ENCODE data around the gene ASCC3. TPM values are rescaled to one million over a fixed set of nuclear protein-coding genes. Genes with fewer than 3 reads are reported as not detected.

Gene ASCC3, protein sequence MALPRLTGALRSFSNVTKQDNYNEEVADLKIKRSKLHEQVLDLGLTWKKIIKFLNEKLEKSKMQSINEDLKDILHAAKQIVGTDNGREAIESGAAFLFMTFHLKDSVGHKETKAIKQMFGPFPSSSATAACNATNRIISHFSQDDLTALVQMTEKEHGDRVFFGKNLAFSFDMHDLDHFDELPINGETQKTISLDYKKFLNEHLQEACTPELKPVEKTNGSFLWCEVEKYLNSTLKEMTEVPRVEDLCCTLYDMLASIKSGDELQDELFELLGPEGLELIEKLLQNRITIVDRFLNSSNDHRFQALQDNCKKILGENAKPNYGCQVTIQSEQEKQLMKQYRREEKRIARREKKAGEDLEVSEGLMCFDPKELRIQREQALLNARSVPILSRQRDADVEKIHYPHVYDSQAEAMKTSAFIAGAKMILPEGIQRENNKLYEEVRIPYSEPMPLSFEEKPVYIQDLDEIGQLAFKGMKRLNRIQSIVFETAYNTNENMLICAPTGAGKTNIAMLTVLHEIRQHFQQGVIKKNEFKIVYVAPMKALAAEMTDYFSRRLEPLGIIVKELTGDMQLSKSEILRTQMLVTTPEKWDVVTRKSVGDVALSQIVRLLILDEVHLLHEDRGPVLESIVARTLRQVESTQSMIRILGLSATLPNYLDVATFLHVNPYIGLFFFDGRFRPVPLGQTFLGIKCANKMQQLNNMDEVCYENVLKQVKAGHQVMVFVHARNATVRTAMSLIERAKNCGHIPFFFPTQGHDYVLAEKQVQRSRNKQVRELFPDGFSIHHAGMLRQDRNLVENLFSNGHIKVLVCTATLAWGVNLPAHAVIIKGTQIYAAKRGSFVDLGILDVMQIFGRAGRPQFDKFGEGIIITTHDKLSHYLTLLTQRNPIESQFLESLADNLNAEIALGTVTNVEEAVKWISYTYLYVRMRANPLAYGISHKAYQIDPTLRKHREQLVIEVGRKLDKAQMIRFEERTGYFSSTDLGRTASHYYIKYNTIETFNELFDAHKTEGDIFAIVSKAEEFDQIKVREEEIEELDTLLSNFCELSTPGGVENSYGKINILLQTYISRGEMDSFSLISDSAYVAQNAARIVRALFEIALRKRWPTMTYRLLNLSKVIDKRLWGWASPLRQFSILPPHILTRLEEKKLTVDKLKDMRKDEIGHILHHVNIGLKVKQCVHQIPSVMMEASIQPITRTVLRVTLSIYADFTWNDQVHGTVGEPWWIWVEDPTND (N-terminal part only)
- total RNA-seq, result 10 to 100 TPM; 31.9 to 36.4 TPM
- long read RNA-seq, donor 1, partial matches to known transcripts, result 4 of 11 reads
- long read RNA-seq, donor 1, other reads (novel, unspliced or antisense), result 5 of 11 reads
- long read RNA-seq, donor 2, partial matches to known transcripts, result 11 of 15 reads
- long read RNA-seq, donor 2, other reads (novel, unspliced or antisense), result 4 of 15 reads

DNA sequence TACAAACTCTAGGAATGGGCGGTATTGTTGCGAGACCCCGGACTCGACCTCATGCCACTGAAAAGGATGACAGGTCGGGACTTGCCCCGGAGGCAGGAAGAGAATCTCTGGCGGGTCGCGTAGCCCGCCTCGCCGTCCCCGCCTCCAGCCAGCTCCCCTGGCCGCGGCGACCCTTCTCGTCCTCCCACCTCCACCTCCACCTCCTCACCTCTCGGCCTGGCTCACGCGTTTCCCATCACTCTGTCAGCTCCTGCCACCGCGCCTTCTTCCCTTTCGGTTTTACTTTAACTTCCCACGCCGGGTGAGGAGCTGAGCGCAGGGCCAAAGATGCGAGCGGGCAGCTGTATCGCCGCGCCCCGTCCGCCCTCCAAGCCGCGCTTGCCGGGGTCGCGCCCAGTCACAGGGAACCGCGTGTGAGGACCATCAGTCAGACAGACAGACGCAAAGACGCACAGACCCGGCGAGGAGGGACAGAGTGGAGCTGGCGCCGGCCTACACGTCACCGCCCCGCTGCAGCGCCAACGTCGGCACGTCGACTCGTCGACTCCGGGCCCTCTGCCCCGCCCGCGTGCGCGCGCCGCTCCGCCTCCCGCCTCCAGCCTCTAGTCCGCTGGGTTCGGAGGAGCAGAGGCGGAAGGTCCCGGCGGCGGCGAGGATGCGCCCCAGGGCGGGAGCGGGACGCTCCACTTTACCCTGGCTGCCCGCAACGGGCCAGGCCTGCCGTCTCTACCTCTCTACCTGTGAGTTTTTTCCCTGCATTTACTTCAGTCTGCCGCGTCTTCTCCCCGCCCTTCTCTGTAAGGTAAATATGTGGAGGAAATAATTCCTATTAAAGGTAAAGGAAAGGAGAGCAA lies at the start of gene ASCC3:
TSS of gene ASCC3 (minus strand) at position 477 of the 854 bp plus-strand sequence. CDS start 13,332 bp downstream, outside the sequence.
- peak; percentile 98 for DNase-seq (ENCODE audit: low spot score)
- intact Hi-C loops (cut with DNase I), result no loop called here

DNA sequence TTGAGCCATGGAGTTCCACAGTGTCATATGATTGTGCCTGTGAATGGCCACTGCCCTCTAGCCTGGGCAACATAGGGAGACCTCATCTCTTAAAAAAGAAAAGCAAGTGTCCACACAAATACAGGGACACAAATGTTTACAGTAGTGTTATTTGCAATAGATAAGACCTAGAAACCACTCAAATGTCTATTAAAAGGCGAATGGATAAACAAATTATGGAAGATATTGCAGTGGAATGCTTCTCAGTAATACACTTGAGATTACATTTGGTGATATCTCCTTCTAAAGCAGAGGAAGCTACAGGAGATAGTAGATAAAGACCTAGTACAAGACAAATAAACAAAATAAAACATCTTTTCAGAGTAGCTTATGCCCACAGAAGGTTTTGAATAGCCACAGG lies 44.6 kb upstream of the ASCC3 start:
- intact Hi-C loops (cut with DNase I), result no loop called here
- DNase-seq (ENCODE audit: low spot score), result no peak

DNA sequence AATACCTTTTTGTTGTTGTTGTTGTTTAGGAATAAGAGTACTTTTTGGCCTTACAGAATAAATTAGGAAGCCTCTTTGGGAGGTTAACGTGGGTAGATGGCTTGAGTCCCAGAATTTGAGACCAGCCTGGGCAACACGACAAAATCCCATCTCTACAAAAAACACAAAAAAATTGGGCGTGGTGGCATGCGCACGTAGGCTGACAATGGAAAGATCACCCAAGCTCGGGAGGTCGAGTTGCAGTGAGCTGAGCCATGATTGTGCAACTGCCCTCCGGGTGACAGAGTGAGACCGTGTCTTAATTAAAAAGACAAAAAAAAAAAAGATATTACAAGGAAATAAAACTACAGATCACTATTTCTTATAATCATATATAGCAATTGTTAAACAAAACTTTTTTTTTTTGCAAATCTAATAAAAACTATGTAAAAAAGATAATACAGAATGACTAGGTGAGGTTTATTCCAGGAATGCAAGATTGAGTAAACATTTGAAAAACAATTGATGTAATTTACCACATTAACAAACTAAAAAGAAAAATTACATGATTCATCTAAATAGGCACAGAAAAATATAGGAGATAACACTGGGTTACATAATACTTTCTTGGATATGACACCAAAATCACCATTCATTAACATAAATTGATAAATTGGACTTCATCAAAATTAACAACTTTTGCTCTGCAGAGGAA lies 43.6 kb upstream of the ASCC3 start:
- intact Hi-C loops (cut with DNase I), result no loop called here
- DNase-seq (ENCODE audit: low spot score), result no peak

DNA sequence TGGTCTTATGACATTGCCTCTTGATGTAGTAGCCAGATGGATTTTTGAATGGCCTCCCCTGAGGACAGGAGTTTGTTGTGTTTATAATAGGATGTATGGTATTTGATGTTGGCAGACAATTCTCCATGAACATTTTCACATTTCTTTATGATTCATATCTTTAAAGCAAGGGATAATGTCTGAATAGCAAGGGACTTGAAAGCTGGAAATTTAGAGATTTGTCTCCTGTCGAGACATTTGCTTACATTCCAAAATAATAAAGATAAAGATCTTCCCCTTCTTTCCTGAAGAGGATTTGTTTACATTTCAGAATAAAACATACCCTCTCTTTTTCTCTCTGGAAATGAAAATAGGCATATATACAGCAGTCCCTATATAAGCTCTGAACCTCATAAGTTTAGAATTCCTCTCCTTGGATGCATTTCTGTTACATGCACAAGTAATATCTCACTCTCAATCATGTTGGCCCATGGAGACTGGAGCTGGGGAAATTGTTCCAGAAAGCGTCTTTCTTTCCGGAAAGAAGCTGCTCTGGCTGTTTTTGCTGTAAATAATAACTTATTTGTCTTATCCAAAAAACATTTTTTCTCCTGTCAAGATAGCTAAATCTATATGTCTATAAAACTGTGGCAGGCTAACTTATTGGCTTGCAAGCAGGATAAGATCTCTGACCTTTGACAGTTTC lies 42.5 kb upstream of the ASCC3 start:
- DNase-seq (ENCODE audit: low spot score), result no peak
- intact Hi-C loops (cut with DNase I), result no loop called here

DNA sequence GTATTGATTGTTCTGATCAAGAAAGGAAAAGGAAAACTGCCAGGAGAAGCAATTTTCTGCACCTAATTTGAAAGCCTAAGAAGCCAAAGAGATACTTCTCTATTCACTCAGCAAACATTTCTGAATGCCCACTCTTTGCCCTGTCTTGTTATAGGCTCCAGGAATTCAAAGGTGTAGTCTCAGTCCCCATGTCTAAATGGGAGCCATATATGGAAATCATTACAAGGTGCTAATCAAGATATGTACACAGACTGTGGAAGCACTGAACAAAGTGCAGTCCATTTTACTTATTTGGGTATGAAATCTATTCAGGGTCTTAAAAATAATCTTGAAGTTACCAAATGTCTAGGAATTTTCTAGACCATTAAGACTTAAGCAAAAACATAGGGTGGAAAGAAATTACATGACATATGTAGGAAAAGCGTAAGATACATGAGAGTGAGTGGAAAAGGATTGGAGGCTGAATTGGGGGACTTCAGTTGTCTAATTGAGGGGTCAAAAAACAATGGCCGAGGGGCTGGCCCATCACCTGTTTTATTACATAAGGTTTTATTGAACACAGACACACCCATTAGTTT lies 39.0 kb upstream of the ASCC3 start:
- intact Hi-C loops (cut with DNase I), result no loop called here
- no peak for DNase-seq (ENCODE audit: low spot score)

DNA sequence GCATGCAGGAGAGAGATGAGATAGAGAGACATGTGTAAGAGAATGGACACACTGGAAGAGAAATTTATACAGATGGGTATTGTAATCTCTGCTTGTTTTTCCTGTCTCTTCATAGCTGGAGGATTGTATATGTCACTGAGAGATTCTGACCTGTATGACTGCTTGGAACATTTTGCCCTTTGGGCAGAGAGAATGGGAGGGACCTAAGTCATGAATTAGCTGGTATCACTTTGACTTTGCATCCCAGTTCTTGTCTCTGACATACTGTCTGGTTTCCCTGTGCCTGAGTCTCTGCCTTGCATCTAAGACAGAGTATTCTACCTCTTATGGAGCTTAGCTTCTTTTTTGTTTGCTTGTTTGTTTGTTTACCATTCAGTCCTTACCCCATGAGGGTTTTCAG lies 37.0 kb upstream of the ASCC3 start:
- no peak for DNase-seq (ENCODE audit: low spot score)
- intact Hi-C loops (cut with DNase I), result no loop called here

DNA sequence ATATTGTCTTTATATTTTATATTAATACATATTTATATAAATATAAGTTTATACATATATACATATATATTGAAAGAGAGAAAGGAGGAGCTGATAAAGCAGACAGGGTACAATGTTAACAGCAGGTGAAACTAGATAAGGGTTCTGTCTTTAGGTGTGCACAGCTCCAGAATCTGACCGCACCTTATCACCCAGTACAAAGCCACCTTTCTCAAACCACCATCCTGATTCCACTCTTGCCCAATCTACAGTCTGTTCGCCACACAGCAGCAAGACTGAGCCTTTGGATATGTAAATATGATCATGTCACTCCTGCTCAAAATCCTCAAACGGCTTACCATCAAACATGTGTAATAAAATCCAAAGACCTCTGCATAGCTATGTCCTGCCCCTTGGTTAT lies 34.7 kb upstream of the ASCC3 start:
- DNase-seq (ENCODE audit: low spot score), result no peak
- intact Hi-C loops (cut with DNase I), result no loop called here

DNA sequence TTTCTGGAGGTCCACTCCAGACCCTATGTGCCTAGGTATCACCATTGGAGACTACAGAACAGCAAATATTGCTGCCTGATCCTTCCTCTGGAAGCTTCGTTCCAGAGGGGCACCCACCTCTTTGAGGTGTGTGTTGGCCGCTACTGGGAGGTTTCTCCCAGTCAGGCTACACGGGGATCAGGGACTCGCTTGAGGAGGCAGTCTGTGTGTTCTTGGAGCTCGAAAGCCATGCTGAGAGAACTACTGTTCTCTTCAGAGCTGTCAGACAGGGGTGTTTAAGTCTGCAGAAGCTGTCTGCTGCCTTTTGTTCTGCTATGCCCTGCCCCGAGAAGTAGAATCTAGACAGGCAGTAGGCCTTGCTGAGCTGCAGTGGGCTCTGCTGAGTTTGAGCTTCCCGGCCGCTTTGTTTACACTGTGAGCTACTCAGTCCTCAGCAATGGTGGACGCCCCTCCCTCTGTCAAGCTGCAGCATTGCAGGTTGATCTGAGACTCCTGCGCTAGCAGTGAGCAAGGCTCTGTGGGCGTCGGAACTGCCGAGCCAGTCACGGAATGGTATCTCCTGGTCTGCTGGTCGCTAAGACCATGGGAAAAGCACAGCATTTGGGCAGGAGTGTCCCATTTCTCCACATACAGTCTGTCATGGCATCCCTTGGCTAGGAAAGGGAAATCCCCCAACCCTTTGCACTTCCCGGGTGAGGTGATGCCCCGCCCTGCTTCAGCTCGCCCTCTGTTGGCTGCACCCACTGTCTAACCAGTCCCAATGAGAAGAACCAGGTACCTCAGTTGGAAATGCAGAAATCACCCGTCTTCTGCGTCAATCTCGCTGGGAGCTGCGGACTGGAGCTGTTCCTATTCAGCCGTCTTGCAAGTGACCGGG lies 32.5 kb upstream of the ASCC3 start:
- DNase-seq (ENCODE audit: low spot score), result no peak
- intact Hi-C loops (cut with DNase I), result no loop called here

DNA sequence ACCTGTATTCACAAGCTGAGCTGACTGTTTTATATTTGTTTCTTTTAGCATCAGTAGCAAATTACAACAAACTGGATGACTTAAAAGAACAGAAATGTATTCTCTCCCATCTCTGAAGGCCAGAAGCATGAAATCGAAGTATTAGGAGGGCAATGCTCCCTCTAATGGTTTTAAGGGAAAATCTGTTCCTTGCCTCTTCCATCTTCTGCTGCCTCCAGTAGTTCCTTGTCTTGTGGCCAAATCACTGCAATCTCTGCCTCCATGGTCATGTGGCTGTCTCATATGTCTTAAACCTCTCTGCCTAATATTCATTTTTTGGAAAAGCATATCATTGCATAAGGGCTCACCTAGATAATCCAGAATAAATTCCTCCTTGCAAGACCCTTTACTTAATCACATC lies 25.2 kb upstream of the ASCC3 start:
- no peak for DNase-seq (ENCODE audit: low spot score)
- intact Hi-C loops (cut with DNase I), result no loop called here

DNA sequence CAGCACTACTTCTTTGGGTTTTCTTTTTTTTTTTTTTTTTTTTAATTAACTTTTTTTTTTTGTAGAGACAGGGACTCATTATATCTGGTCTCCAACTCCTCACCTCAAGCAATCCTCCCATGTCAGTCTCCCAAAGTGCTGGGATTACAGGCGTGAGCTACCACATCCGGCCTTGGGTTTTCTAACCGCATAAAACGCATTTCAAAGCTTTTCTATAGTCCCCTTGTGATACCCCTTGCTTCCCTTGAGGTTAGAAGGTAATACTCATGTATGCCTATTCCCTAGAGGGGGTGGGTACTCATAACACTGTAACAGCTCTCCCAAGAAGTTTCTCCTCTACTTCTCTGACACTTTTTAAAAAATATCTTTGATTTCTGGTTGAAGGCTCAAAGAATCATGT lies 23.9 kb upstream of the ASCC3 start:
- intact Hi-C loops (cut with DNase I), result no loop called here
- no peak for DNase-seq (ENCODE audit: low spot score)

DNA sequence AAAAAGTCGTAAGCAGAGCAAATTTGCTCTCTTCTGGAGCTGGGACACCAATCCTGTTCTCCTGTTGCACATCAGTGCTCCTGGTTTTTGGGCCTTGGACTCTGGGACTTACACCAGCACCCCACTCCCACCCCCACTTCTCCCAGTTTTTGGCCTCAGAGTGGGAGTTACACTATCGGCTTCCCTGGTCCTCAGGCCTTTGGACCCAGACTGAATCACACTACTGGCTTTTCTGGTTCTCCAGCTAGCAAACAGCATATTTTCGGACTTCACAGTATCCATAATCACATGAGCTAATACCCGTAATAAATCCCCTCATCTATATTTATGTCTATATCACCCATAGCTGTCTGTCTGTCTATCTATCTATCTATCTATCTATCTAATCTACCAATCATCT lies 23.2 kb upstream of the ASCC3 start:
- intact Hi-C loops (cut with DNase I), result no loop called here
- DNase-seq (ENCODE audit: low spot score), result no peak

DNA sequence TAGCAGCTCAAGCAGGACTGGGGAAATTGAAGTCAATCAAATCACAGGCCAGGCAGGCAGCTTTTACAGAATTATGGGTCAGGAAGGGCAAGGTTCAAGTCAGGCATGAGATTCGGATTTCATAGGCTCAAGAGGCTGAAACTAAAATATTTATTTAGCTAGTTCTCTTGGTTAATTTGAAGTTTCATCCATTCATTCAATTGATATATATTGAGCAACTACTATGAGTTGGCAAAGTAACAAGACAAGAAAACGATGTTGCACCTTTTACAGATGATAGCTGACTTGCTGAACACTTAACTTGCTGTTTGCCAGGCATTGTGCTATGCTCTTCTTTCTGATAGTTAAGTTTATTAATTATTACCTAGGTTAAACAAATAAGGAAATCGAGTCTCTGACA lies 20.5 kb upstream of the ASCC3 start:
- intact Hi-C loops (cut with DNase I), result no loop called here
- no peak for DNase-seq (ENCODE audit: low spot score)

DNA sequence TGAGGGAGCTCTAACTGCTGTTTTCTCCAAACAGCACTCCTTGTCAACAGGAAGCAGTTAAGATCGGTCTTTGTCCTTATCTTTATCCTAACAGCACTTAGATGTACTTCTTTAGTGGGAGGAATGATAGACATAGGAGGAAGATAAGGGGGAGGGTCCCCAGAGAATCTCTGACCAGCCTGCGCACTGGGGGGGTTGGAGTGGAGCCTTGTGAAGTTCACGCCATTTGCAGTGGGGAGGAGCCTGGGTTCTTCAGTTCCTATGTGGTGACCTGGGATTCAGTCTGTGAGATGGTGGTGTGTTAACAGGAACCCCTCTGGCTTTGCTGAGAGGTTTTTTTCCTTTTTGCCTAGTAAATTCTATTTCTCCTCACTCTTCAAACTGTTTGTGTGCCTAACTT lies 18.1 kb upstream of the ASCC3 start:
- intact Hi-C loops (cut with DNase I), result no loop called here
- no peak for DNase-seq (ENCODE audit: low spot score)

DNA sequence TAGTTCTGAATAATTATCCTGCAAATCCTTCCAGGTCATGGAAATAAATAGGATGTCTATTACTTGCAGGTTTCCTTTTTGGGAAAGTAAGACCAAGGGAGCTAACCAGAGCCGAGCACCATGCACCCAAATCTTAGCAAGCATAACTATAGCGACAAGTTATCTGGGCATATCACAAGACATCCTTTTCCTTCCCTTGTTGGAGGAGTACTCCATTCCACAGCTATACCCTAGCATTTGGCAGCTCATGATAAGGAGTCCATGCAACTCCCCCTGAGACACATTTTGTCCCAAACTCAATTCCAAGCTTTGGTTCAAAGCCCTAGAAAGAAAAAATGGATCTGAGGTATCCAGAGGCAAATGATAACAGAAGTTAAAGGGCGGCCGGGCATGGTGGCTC lies 16.5 kb upstream of the ASCC3 start:
- DNase-seq (ENCODE audit: low spot score), result no peak
- intact Hi-C loops (cut with DNase I), result no loop called here

DNA sequence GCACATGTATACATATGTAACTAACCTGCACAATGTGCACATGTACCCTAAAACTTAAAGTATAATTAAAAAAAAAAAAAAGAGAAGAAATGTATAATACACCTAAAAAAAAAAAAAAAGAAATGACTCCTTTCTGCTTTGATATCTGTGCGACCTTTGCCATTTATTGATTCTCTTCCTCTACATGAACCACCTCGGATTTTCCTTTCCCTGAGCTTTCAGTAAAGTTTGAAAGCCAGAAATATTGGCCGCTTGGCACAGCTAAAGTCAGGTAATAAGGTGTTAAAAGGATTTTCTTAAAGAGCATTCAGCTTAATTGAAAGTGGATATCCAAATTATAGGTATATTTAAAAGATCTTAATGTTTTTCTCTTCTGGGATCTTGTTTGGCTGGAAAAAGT lies 12.6 kb upstream of the ASCC3 start:
- intact Hi-C loops (cut with DNase I), result no loop called here
- DNase-seq (ENCODE audit: low spot score), result no peak

DNA sequence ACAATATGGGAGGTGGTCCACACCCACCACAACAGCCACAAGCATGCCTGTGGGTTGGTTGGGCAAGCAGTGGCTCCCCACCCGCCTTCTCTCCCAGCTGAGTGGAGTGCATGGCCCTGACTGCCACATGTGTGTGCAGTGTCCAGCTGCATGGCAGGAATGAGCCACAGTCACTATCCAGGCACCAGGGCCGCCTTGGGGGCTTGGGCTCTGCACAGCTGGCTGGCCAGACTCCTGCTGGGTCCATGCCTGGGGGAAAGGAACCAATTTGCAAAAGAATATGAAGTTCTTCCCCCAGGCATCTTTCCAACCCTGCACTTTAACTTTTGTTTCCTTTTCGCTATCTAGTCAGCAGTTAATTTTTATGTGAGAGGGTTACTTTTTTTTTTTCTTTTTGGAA lies 11.6 kb upstream of the ASCC3 start:
- intact Hi-C loops (cut with DNase I), result no loop called here
- no peak for DNase-seq (ENCODE audit: low spot score)

Measured in posterior vena cava (tissue), 2 donors.